RWPE1 (cell line): ENCODE measurements around the gene RERE.

Experiments used
- CTCF ChIA-PET: fragments of 350-600 bp; sonication (Branson Sonifier 250); formaldehyde crosslinking; extraction: SDS; loops from one replicate; lab custom pipeline; 2021; lab: Yijun Ruan, JAX
- POLR2A ChIA-PET: fragments of 400-600 bp; formaldehyde crosslinking; extraction: SDS; loops from one replicate; lab custom pipeline; 2020; ENCODE audit warnings: antibody characterized with exemption; ENCODE audit not compliant: low non-redundant PET; lab: Yijun Ruan, JAX
- DNase-seq: peaks from one replicate; pipeline ENCODE4 v3.0.0; 2012; ENCODE audit warnings: low spot score
- H3K27ac ChIP-seq: fragments of 450-650 bp; 2 replicates; pipeline ENCODE4 v1.5.1; 2017
- CTCF ChIP-seq: fragments of 450-650 bp; conservative IDR thresholded peaks from 2 replicates; pipeline ENCODE4 v1.5.1; 2017; ENCODE audit warnings: low read depth, mild to moderate bottlenecking

RERE gene

GRCh38 chr1:8373581-8374241 lies 443.7 kb downstream of the RERE start:
- H3K27ac ChIP-seq: peak overlapping the region; percentile 55
- no peak for TF ChIP-seq CTCF
- ChIA-PET CTCF (no interaction called here), POLR2A (no interaction called here)
- peak; percentile 28 for DNase-seq

- no peak for TF ChIP-seq CTCF
- POLR2A ChIA-PET: no interaction called here
- no peak for DNase-seq
- CTCF ChIA-PET: no interaction called here
- H3K27ac ChIP-seq: peak overlapping the region; percentile 55
These were observed 444.3 kb downstream of the RERE start for GRCh38 chr1:8373125-8373524.

GRCh38 chr1:8371372-8371991 lies 446.0 kb downstream of the RERE start:
- CTCF ChIA-PET: no interaction called here

GRCh38 chr1:8370905-8371315 lies 446.5 kb downstream of the RERE start:
- ChIA-PET CTCF (no interaction called here), POLR2A (no interaction called here)
- no peak overlapping the region for H3K27ac ChIP-seq
- no peak for TF ChIP-seq CTCF
- DNase-seq: no peak

More at GRCh38 chr1:8371372-8371991, 446.0 kb downstream of the RERE start:
- POLR2A ChIA-PET: no interaction called here
- no peak for DNase-seq
- TF ChIP-seq CTCF: no peak
- H3K27ac ChIP-seq: no peak overlapping the region

GRCh38 chr1:8370046-8370881 lies 447.2 kb downstream of the RERE start:
- no peak for DNase-seq
- no peak for TF ChIP-seq CTCF
- ChIA-PET POLR2A (no interaction called here), CTCF (no interaction called here)
- H3K27ac ChIP-seq: no peak overlapping the region

- ChIA-PET POLR2A (no interaction called here), CTCF (no interaction called here)
- no peak overlapping the region for H3K27ac ChIP-seq
These were observed 448.3 kb downstream of the RERE start for GRCh38 chr1:8368956-8369639.

More at GRCh38 chr1:8368956-8369639, 448.3 kb downstream of the RERE start:
- DNase-seq: no peak
- TF ChIP-seq CTCF: no peak
